ENCODE data around the gene SLC35A5. TPM values are rescaled to one million over a fixed set of nuclear protein-coding genes. Genes with fewer than 3 reads are reported as not detected.

Gene SLC35A5, protein sequence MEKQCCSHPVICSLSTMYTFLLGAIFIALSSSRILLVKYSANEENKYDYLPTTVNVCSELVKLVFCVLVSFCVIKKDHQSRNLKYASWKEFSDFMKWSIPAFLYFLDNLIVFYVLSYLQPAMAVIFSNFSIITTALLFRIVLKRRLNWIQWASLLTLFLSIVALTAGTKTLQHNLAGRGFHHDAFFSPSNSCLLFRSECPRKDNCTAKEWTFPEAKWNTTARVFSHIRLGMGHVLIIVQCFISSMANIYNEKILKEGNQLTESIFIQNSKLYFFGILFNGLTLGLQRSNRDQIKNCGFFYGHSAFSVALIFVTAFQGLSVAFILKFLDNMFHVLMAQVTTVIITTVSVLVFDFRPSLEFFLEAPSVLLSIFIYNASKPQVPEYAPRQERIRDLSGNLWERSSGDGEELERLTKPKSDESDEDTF
- total RNA-seq: 16.5 and 18.7 TPM in 2 replicates

DNA sequence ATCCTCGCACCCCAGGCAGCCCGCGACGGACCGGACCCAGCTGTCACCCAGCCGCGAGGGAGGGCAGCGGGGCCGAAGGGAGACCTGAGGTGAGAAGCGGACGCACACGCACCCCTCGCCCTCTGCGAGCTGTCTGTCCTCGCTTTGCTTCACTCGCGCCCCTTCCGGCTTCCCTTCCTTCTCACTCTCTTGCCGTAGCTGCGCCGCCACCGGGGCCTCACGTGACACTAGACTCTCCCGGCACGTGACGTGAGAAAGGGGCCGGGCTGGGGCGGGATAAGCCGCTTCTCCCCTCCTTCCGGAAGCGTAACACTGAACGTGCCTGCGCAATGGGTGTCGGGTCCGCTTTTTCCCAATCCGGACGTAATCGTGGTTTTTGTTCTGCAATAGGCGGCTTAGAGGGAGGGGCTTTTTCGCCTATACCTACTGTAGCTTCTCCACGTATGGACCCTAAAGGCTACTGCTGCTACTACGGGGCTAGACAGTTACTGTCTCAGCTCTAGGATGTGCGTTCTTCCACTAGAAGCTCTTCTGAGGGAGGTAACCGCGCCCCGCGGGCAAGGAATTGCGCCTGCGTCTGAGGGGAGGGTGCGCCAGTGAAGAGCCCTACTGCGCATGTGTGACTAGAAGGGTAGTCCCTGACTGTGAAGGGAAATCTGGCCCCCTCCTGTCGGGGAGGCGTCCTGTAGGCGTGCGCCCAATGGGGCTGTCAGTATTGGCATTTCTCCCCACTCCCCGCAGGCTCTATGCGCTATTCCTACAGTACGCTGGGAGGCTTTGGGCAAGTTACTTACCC, at the start of gene SLC35A5, which contains the start of gene ATG3:
TSS of gene SLC35A5 (plus strand) at position 312 of the 796 bp plus-strand sequence. CDS start 1,359 bp downstream, outside the sequence.
TSS of gene ATG3 (minus strand) at position 229 of the 796 bp plus-strand sequence. CDS start 434 bp downstream, outside the sequence.

Other genes starting within 250 kb of the SLC35A5 start
- 3.0 and 5.0 TPM in 2 replicates for gene CD200, start 228.9 kb upstream of the SLC35A5 start, total RNA-seq
- not detected in 2 replicates for gene BTLA, start 62.6 kb upstream of the SLC35A5 start, total RNA-seq
- 69.3 and 83.4 TPM in 2 replicates for gene ATG3, start 83 bp upstream of the SLC35A5 start, total RNA-seq
- gene CCDC80, start 79.1 kb downstream of the SLC35A5 start, total RNA-seq: 101 and 114 TPM in 2 replicates